H7 (cell line): ENCODE results near the gene TBCK. TPM values are rescaled to one million over a fixed set of nuclear protein-coding genes. Genes with fewer than 3 reads are reported as not detected.
"Not testable (repeated sequence)": the region's sequence is repeated elsewhere in the genome, so short reads cannot be mapped to it uniquely, and the experiment has no call there.

ENCODE experiments used
- DNase-seq: peaks from one replicate; pipeline ENCODE4 v3.0.0; 2012
- H3K27me3 ChIP-seq: 2 replicates; pipeline ENCODE4 v1.6.0; 2011; ENCODE audit warnings: mild to moderate bottlenecking, low read length; ENCODE audit not compliant: control insufficient read depth, insufficient read depth
- H3K36me3 ChIP-seq: replicated peaks from 2 replicates; pipeline ENCODE4 v1.5.1; 2011; ENCODE audit warnings: low read length; ENCODE audit not compliant: control insufficient read depth, insufficient read depth
- H3K4me3 ChIP-seq: 2 replicates; pipeline ENCODE4 v1.5.1; 2011; ENCODE audit warnings: low read depth, mild to moderate bottlenecking, control low read depth, low read length, moderate library complexity; ENCODE audit not compliant: insufficient read depth
- total RNA-seq: library from RNA; depleted of rRNA; stranded (reverse); fragments of >200 nt; shearing (Covaris generic); gene quantifications from 2 replicates; pipeline ENCODE4 v1.2.3, GENCODE V29; 2014

TBCK gene
- total RNA-seq, 1 experiment from 2014 or later, result 23.9 TPM

GRCh38 chr4:106337916-106338315, 21.9 kb upstream of the TBCK start:
- Histone ChIP-seq H3K36me3 (peaks cover 6% of the 10 kb centered on the region), H3K4me3 (no peak overlapping the region), H3K27me3 (no peaks in the 10 kb centered on the region)
- DNase-seq, result no peak

- Histone ChIP-seq H3K36me3 (peaks cover 8% of the 10 kb centered on the region), H3K27me3 (no peaks in the 10 kb centered on the region), H3K4me3 (no peak overlapping the region)
- no peak for DNase-seq
Observed at GRCh38 chr4:106336618-106337017, 20.6 kb upstream of the TBCK start.

GRCh38 chr4:106334741-106335470, 18.9 kb upstream of the TBCK start:
- Histone ChIP-seq H3K36me3 (peaks cover 12% of the 10 kb centered on the region), H3K4me3 (no peak overlapping the region), H3K27me3 (no peaks in the 10 kb centered on the region)
- DNase-seq, result no peak

DNA sequence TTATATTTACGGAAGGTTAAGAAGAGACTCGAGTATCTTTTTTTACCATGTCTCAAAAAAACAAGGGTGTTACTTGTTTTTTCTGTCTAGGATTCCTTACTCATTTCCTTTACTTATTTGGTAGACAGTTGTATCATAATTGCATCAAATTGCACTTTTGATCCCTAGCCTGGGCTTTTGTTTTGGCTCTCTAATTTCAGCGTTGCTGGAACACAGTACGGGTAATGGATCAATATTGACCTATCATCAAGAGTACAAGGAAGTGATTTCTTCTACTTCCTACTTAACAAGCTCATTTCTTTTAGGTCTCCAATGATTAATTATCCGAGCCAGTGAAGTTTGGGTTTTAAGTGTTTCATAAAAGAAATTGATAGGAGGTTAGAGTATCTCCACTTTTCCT, 17.2 kb upstream of the TBCK start:
- peaks cover 14% of the 10 kb centered on the region for H3K36me3 ChIP-seq

GRCh38 chr4:106329041-106329618, 13.1 kb upstream of the TBCK start:
- peak; percentile 34 for DNase-seq

More for the DNA sequence above, 17.2 kb upstream of the TBCK start:
- DNase-seq, result no peak
- Histone ChIP-seq H3K27me3 (no peaks in the 10 kb centered on the region), H3K4me3 (no peak overlapping the region)

GRCh38 chr4:106325800-106326199, 9.8 kb upstream of the TBCK start:
- H3K27me3 ChIP-seq, result no peaks in the 10 kb centered on the region
- H3K4me3 ChIP-seq, result no peak overlapping the region
- no peak for DNase-seq
- peaks cover 5% of the 10 kb centered on the region for H3K36me3 ChIP-seq

More at GRCh38 chr4:106329041-106329618, 13.1 kb upstream of the TBCK start:
- Histone ChIP-seq H3K4me3 (no peak overlapping the region), H3K36me3 (peaks cover 11% of the 10 kb centered on the region), H3K27me3 (no peaks in the 10 kb centered on the region)

DNA sequence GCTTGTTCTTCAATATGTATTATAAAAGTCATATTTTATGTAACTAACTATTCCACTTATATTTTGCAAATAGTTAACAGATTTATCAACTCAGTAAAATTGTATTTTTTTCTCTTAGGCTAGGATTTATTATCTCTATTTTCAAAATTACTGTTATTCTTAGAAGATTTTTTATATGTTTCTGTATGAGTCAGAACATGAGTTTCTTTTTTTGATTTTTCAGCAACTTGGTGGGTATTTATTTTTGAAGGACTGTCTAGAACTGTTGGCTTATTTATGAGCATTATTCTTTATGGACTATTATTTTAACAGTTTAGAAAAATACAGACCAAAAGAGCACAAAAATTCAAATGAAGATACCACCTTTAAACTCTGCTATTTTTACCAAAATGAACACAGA, 7.1 kb upstream of the TBCK start:
- Histone ChIP-seq H3K4me3 (no peak overlapping the region), H3K27me3 (no peaks in the 10 kb centered on the region), H3K36me3 (peaks cover 2% of the 10 kb centered on the region)
- DNase-seq, result no peak

GRCh38 chr4:106321814-106322213, 5.8 kb upstream of the TBCK start:
- DNase-seq, H3K36me3 ChIP-seq, H3K27me3 ChIP-seq, H3K4me3 ChIP-seq: not testable (repeated sequence)

DNA sequence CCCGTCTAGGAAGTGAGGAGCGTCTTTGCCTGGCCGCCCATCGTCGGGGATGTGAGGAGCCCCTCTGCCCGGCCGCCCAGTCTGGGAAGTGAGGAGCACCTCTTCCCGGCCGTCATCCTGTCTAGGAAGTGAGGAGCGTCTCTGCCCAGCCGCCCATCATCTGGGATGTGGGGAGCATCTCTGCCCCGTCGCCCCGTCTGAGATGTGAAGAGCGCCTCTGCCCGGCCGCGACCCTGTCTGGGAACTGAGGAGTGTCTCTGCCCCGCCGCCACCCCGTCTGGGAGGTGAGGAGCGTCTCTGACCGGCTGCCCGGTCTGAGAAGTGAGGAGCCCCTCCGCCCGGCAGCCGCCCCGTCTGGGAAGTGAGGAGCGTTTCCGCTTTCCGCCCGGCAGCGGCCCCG, 5.2 kb upstream of the TBCK start:
- H3K36me3 ChIP-seq, H3K27me3 ChIP-seq, DNase-seq, H3K4me3 ChIP-seq: not testable (repeated sequence)

DNA sequence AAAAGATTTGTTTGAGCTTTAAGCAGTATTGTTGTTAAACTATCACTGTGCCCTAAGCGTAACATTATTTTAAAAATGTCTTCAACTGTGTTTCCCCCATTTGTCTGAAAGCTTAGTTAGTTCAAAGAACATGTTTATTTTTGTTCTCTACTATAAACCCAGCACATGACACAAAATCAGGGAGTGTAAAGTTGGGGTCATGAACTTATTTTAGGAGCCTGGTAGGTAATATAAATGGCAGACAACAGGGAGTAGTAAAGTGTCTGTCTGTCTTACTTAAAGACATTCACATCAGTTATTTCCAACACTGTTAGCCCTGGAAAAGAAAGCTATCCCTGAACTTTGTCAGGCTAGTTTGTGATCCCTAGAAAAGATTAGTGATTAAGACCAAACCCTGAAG, 4.2 kb upstream of the TBCK start:
- no peaks in the 10 kb centered on the region for H3K27me3 ChIP-seq
- no peaks in the 10 kb centered on the region for H3K36me3 ChIP-seq
- no peak overlapping the region for H3K4me3 ChIP-seq
- no peak for DNase-seq

- Histone ChIP-seq H3K4me3 (no peak overlapping the region), H3K36me3 (no peaks in the 10 kb centered on the region), H3K27me3 (no peaks in the 10 kb centered on the region)
- no peak for DNase-seq
Observed at GRCh38 chr4:106318511-106318910, 2.5 kb upstream of the TBCK start.

DNA sequence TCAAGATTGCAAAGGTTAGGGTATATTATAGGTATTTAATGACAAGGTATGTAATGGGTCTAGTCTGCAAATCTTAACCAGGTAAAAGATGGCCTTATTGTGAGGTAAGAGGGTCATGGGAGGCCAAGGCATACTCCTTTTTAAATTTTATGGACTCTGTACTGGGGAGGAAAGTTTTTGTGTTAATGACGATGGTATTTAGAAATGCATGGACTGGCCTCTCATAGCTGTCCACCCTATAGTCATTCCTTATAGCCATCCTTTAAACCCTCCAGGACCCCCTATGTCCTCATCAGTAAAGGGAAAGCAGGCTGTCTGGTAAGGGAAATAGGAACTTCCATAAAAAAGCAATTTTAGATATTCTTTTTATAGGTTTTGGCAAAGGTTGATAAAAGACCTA, 1.8 kb upstream of the TBCK start:
- Histone ChIP-seq H3K36me3 (no peaks in the 10 kb centered on the region), H3K27me3 (no peaks in the 10 kb centered on the region), H3K4me3 (no peak overlapping the region)
- DNase-seq, result no peak

DNA sequence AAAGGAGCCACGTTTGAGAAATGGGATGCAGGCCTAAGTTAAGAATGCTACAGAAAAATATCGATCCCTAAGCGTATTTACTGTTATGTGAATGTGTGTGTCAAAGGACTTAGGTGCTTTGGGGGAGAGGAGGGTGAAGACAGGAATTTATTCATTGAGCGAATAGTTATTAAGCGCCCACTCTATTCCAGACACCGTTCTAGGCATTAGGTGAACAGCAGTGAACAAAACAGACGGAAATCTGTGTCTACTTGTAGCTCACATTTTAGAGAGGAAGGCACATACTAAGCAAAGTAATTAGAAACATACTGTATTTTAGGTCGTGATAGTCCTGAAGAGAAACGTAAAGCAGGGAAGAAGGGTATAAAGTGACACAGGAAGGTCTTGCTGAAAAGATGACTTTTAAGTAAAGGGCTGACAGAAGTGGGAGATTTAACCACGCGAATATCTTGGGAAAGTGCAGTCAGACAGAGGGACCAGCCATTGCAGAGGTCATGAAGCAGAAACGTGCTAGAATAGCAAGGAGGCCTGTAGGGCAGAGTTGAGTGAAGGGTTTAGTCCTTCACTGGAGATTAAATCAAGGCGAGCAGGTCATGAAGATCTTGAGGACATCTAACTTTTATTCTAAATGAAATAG, 882 bp upstream of the TBCK start:
- DNase-seq, result no peak
- Histone ChIP-seq H3K36me3 (no peaks in the 10 kb centered on the region), H3K4me3 (peak overlapping the region; percentile 94), H3K27me3 (no peaks in the 10 kb centered on the region)

DNA sequence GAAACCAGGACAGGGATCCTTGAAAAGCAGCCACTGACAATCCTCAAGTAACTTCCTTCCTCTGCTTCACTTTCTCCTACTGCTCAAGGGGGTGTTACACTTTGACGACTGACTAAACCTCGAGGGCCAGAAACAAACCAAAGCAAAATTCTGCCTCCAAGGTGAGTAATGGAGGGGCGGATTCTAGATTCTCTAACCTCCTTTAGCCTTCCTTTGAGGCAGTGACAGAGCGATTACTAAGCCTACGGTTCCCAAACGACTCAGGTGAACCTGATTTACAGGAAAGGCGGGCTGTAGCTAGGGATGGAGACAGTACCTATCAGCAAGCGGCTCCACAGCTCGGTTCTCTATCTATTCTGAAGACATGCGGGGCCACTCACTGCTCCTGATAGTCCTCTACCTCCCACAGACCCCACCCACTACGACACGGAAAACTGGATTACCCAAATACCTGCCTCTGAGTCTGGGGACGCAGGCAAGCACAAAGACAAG, 487 bp downstream of the TBCK start:
- Histone ChIP-seq H3K36me3 (no peaks in the 10 kb centered on the region), H3K27me3 (no peaks in the 10 kb centered on the region), H3K4me3 (peak overlapping the region; percentile 94)
- DNase-seq, result peak; percentile 5

DNA sequence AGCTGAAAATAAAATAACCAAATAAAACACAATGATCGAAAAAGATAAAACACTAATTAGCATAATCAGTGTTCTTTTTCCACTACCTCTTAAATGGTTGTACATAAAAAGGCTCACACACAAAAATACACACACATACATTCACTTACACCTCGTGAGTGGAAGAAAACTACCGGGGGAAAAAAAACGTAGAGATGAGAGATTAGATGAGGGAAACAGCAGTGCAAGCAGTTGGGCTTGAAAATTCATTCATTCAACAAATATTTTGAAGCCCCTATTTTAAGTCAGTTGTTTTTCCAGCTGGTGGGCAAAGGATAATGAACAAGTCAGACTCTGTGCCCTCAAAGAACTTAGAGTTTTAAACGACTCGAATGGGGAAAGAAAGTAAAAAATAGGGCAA, 1.0 kb downstream of the TBCK start:
- no peak for DNase-seq
- Histone ChIP-seq H3K36me3 (no peaks in the 10 kb centered on the region), H3K27me3 (no peaks in the 10 kb centered on the region), H3K4me3 (no peak overlapping the region)
